ENCODE measurements around the gene MMADHC.

Gene MMADHC

GRCh38 chr2:149587220-149587949 lies at the start of gene MMADHC:
Gene MMADHC (minus strand): TSS chr2:149587775. CDS start chr2:149587097, 678 bp downstream.
- DNase-seq (ENCODE audit: low read depth), result peak; percentile 90

DNA sequence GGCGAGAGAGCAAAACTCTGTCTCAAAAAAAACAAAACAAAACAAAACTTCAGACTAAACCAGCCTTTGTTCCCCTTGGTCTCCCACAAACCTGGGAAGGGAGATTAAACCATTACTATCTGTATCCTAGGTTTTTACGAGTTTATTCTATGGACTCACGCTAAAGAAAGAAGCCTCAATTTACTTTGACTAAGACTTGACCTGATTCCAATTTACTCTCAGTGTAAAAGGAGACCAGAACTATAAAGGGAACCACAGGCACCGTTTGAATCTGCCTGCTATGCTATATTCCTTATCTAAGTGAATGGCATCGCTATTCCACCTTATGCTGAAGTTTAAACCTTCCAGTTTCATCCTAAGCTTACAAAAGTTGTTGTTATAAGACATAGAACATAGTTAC lies 46.5 kb upstream of the MMADHC start:
- DNase-seq (ENCODE audit: low read depth), result no peak

- DNase-seq (ENCODE audit: low read depth), result no peak
These were observed 42.9 kb upstream of the MMADHC start for GRCh38 chr2:149630445-149630844.

- DNase-seq (ENCODE audit: low read depth), result no peak
These were observed 41.5 kb upstream of the MMADHC start for GRCh38 chr2:149629026-149629425.

DNA sequence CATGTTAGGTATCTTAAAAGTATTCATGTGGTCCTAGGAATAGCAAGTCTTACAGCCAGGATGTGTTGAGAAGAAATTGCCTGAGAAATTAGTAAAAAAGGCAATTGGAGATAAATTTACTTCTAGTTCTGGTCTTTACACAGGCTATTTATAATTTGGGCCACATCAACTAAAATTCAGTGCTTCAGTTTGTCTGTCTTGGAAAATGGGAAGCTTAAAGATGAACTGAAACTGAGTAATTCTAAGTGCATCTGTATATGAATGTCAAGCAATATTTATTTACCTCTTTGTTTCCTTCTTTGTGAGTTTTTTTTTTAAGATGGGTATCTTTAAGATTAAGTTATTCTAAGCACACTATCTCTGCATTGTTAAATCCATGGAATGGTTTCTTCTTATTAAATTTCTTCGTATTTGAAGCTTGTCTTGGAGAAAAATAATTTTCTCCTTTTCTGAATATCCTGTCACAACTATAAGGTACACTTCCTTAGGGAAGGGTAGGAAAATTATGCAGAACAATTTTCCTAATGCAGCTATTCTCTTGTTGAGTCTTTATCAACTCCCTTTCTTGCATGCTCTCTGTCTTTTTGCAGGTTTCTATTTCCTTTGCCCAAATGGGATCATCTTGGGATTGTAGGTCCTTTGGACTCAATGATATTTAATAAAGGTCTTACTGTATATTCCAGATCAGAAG lies 39.7 kb upstream of the MMADHC start:
- DNase-seq (ENCODE audit: low read depth), result no peak

DNA sequence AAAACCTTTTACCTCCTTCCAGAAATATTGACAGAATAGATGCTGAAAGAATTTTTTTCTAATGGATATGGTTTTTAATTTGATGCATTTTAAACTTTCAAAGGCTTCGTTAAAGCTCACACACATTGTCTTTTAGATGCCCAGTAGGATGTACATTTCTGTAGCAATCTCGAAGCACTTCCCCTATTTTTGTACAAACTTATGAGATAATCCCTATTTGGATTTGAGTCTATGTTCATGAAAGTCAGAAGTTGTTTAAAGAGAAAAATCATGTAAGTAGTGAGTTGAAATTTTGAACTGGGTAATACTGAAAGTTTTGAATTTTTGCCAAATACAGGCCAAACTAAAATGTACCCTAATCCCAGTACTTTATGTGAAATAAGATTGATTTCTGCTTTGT lies 38.1 kb upstream of the MMADHC start:
- no peak for DNase-seq (ENCODE audit: low read depth)

DNA sequence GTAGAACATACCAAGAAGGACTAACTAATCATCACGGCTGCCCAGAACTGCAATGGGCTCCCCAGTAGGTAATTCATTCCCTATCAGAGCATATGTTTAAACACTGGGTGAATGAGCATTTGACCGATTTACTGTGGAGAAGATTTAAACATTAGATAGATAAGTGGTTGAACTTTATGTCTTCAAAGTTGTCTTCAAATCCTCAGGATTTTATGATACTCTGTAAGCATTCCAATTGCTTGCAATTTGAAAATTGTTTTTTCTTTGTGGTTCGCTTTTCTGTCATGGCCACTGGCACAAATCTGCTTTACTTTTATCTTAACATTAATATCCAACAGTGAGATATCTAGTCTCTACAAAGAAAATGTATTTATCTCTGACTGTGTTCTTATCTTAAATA lies 37.7 kb upstream of the MMADHC start:
- no peak for DNase-seq (ENCODE audit: low read depth)

DNA sequence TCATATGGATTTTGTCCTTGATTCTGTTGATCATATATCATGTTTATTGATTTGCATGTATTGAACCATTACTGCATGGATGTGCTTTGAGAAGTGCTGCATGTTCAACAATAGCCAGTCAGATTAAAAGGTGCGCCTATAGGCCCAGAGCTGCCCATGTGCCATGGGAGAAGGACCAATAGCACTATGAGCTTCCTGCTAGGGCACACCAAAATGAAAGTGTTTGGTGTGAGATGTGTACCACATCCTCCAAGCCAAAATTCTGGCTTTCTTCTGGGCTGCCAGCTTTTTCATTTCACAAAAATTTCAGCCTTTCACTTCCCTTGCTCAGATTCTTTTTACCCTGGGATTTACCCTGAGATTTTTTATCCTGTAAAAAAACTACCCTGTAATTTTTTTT lies 34.8 kb upstream of the MMADHC start:
- no peak for DNase-seq (ENCODE audit: low read depth)

GRCh38 chr2:149617476-149617875 lies 29.9 kb upstream of the MMADHC start:
- DNase-seq (ENCODE audit: low read depth), result no peak

DNA sequence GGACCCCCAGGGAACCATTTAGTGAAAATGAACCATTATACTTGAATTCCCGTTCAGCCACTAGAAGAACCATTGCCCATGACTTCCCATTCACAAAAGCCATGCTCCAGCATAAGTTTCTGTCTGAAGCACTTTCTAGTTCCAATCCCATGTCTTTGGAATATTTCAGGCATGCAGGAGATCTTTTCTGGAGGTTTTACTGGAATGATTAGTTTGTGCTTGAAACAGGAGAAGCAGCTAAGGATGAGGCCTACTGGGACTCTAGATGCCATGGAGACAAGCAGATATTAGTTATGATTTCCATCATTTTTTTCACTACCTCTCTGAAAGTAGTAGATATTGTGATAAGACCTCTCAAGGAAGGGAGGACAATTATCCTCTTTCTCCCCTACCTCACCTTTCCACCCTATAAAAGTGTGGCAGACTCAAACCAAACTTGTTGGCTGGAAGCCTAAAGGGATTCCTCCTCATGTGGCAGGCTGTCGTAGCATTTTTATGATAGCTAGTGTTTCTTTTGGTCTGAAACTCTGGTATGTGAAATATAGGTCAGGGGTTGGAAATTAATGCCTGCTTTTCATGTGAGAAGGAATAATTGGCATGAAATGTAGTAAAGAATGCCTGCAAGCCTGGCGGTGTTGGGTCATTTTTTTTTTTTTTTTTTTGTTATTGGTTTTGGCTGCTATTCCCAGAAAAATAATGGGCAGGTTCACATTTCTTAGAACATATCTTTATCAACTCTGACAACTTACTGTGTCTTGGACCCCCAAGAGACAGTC lies 29.3 kb upstream of the MMADHC start:
- no peak for DNase-seq (ENCODE audit: low read depth)

- DNase-seq (ENCODE audit: low read depth), result no peak
These were observed 26.1 kb upstream of the MMADHC start for GRCh38 chr2:149613704-149614103.

DNA sequence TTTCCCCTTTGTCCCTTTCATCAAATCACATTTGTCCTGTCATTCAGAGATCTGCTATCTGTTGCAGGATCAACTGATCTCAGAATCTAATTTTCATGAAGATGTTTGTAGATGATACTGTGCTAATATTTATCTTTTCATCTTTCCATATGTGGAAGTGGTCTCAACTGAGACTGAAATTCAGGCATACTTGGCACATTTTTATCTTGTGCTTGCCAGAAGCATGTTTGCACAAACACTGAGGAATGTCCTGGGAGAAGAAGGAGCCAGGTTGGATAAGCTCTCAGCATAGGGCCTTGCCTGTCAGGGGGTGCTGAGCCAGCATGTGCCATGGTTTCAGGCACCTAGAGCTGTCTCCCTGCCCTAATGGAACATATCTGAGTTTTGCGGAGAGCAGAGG lies 24.5 kb upstream of the MMADHC start:
- DNase-seq (ENCODE audit: low read depth), result no peak

DNA sequence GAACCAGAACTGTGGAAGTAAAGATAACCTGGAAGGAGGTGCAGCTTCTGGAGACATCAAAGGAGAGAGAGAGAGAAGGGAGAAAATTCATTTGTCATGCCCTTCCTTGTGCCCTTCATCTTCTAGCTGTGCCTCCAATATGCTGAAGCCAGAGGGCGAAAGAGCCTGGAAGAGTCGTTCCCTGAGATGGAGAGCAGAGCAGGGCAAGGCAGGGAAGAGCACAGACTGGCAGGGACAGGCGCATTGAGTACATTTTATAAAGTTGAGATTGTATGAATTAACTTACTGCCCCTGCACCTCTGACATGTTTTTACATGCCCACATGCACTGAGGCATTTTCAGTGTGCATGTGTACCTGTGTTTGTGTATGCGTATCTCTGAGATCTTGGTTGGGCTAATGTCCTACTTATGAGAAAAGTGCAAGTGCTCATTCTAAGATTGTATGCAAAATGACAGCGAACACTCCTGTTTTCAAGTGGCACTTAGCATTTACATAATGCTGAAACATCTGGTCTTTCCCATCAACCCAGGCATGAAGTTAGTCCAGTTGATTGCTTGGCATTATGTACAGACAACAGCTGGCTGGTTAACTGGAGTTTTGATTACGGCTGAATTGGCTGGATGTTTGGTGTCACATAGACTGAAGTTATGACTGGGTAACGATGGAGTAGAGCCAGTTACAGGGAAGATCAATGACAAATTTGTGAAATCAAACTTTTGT lies 23.7 kb upstream of the MMADHC start:
- DNase-seq (ENCODE audit: low read depth), result no peak

DNA sequence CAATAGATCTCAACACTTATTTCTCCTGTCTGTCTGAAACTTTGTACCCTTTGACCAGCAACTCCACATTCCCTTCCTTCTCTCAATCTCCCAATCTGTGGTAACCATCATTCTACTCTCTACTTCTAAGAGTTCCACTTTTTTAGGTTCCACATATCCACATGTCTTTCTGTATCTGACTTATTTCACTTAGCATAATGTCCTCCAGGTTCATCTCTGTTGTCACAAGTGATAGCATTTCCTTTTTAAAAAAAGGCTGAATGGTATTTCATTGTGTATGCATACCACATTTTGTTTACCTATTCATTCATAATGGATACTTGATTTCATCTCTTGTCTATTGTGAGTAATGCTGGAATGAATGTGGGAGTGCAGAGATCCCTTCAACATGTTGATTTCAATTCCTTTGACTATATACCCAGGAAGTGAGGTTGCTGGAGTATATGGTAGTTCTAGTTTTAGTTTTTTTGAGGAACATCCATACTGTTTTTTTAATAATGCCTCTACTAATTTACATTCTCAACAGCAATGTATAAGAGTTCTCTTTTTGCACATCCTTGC lies 18.8 kb upstream of the MMADHC start:
- DNase-seq (ENCODE audit: low read depth), result no peak

DNA sequence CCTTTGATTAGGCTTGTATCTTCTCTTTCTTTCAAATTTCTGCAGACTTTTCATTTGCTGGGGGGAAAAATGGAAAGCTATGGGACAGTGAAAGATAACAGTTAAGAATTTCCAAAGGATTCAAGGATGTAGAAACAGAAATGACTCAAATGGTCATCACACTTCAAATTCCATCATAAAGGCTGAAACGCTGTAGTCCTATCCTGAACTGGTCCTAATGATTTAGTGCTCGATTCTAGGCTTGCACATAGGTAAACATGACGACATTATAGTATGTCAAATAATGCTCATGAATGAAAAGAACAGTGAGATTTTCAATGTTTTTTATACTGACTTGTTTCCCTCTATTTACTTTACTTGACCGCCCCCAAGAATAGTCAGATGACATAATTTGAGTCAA lies 15.7 kb upstream of the MMADHC start:
- DNase-seq (ENCODE audit: low read depth), result no peak

DNA sequence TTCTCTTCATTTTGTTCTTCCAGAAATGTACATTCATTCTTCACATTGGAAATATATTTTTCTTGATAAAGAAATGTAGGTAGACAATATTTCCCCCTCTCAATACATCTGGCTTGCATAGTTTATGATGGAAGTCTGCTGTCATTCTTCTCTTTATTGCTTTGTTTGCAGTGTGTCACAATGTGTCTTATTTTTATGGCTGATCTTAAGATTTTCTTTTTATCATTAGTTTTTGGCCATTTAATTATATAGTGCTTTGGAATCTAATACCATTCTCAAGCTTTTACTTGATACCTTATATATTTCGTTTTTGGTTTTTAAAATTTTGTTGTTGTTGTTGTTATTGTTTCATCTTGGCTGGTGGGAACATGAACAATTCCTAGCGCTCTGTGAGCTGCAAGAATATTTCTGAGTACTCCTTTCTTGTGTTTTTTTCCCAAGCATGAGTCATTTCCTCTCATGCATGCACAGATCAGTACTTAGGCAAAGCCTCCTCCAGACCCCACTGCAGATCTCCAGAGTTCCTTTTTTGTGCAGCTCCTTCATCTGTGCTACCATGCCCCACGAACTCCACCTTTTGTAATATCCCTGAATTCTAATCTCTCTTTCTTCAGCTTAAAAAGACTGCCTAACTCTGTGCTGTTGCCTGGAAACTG lies 13.7 kb upstream of the MMADHC start:
- DNase-seq (ENCODE audit: low read depth), result no peak

- DNase-seq (ENCODE audit: low read depth), result no peak
These were observed 10.2 kb upstream of the MMADHC start for GRCh38 chr2:149597668-149598326.

DNA sequence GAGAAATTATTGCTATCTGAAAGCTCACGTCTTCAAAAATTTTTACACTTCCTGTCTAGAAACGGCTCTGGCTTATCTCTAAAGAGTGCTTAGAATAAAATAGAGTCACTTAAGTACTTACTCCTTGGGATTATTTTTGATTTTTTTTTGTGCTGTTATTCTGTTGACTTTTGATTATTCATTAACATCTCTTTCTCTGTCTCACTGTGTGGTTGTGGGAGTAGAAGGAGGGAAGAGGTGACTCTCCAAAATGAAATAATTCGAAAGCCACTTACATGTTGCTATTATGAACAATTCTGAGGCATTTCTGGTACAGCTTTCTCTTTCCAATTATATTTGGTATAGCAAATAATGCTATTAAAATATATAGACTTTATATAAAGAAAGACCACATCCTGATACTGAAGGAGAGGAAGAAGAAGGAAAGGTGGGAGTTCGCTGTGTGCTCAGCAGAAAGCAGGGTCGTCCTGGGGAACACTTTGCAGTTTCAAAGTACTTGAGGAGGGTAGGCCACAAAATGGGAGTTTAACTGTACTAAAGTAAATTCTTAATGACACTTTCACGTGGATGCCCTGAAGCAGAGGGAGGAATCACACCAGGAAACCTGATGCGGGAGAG lies 9.6 kb upstream of the MMADHC start:
- DNase-seq (ENCODE audit: low read depth), result no peak

DNA sequence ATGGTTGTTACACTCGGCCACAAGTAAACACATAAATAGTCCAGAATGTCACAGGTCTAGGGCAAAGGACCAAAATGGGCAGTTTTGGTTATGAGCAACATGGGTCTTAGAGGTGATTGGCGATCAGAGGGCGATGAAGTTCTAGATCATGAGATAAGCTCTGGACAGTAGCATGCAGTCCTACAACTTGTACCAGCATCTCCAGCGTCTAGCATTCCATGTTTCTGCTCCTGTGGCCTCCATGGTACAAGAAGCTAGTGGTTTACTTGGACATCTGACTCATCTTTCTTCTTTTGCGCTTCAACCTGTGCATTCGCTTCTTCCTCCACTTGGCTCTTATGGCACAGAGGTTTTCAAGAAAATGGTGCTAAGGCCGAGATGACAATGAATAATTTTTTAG lies 8.9 kb upstream of the MMADHC start:
- no peak for DNase-seq (ENCODE audit: low read depth)
